HG03060 (cell line): ENCODE results near the gene ZNF892.
"Not testable (repeated sequence)": the region's sequence is repeated elsewhere in the genome, so short reads cannot be mapped to it uniquely, and the experiment has no call there.

Experiments
- ATAC-seq: cut with Tn5 transposase; IDR thresholded peaks from one replicate; pipeline ENCODE4 v1.9.1; 2021; ENCODE audit warnings: low read depth, moderate number of reproducible peaks; ENCODE audit not compliant: unreplicated experiment

Gene ZNF892

GRCh38 chr2:95220449-95220848, 13.1 kb downstream of the ZNF892 start:
- ATAC-seq, result no peak

- ATAC-seq, result no peak
These were observed 18.3 kb downstream of the ZNF892 start for GRCh38 chr2:95225658-95226057.

GRCh38 chr2:95231723-95232122, 24.4 kb downstream of the ZNF892 start:
- no peak for ATAC-seq

- ATAC-seq, result no peak
These were observed 24.9 kb downstream of the ZNF892 start for GRCh38 chr2:95232232-95232631.

GRCh38 chr2:95234286-95234785, 27.0 kb downstream of the ZNF892 start:
- no peak for ATAC-seq

- ATAC-seq, result no peak
These were observed 27.5 kb downstream of the ZNF892 start for GRCh38 chr2:95234816-95235215.

- ATAC-seq, result no peak
These were observed 30.8 kb downstream of the ZNF892 start for GRCh38 chr2:95238131-95238530.

- no peak for ATAC-seq
These were observed 32.8 kb downstream of the ZNF892 start for GRCh38 chr2:95240091-95240490.

GRCh38 chr2:95240556-95240955, 33.2 kb downstream of the ZNF892 start:
- ATAC-seq, result no peak

GRCh38 chr2:95242084-95242483, 34.8 kb downstream of the ZNF892 start:
- ATAC-seq, result not testable (repeated sequence)
